GM12872 (cell line): Measurements from ENCODE around the gene ALOX12.

ENCODE experiments used
- CTCF ChIP-seq: IDR thresholded peaks from 3 replicates; pipeline ENCODE4 v1.5.1; 2011; ENCODE audit warnings: low read depth, mild to moderate bottlenecking, low read length, moderate library complexity; ENCODE audit not compliant: insufficient read depth

Gene ALOX12

DNA sequence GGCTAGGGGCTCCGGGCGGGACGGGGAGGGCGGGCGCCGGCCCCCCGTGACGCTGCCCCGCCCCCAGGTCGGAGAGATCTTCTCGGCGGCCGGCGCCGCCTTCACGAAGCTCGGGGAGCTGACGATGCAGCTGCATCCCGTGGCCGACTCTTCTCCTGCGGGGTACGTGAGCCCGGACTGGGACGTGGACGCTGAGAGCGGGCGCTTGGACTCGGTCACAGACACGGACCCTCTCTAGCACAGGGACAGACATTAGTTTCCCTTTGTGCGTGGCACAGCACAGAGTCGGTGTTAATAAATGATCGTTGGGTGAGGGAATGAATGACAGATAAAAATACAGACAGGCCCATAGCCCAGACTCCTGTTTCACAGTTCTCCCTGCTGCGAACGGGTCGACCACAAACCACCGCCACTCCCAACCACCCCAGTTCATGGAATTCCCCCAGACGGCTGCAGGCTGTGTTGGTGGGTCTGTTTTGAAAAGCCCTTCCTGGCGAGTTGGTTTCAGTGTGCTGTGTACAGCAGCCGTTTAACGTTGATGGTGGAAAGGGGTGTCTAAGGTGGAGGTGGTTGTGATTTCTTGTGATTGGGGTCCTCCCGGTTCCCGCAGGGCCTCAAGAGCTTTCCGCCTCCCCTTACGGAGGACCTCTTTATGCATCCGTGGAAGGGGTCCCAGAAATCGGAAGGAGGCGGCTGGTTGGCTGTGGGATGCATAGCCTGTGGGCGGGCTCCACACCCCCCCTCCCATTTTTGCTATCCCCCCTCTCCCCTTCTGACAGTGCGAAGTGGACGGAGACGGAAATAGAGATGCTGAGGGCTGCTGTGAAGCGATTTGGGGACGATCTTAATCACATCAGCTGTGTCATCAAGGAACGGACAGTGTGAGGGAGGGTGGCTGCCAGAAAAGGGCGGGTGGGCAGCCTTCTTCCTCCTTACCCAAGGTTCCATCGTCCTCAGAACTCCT lies 19.4 kb downstream of the ALOX12 start:
- no peak for TF ChIP-seq CTCF

- no peak for TF ChIP-seq CTCF
Observed at GRCh38 chr17:7016418-7016817, 20.6 kb downstream of the ALOX12 start.

GRCh38 chr17:7016886-7017826 lies 21.3 kb downstream of the ALOX12 start:
- no peak for TF ChIP-seq CTCF

DNA sequence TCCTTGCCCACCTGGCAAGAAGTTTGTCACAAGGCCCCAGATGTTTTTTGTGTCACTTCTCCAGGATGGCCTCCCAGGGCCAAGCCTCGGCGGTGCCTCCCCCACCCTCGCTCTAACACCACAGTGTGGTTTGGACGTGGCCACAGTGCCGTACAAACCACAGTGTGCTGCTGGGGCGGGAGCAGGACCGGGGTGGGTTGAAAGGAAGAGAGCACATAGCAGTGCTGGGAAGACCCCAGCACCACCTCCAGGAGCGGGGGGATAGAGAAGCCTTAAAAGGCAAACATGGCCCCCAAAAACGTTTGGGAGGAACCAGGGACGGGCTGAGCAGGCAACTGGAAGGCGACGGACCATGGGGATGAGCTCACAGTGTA lies 22.0 kb downstream of the ALOX12 start:
- no peak for TF ChIP-seq CTCF

GRCh38 chr17:7018331-7018964 lies 22.6 kb downstream of the ALOX12 start:
- no peak for TF ChIP-seq CTCF

DNA sequence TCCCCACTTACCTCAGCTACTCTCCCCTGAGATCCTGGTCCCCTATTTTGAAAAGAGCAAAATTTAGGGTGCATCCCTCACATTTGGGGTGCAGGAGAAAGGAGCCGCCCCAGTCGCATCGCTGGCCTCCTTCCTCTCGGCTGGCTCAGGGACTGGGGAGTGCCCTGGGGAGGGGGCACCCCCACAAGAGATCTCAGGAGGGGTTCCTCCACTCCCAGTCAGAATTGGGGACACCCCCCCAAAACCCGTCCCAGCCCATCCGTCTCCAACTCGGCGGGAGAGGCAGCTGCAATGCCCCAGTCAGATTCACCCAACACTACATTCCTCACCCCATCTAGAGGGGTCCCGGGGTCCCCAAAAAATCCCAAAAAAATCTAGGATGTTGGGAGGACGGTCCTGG lies 23.5 kb downstream of the ALOX12 start:
- no peak for TF ChIP-seq CTCF
